Fibroblast of pulmonary artery (primary cell): ENCODE data around the gene MCF2L.
"Not testable (repeated sequence)": the region's sequence is repeated elsewhere in the genome, so short reads cannot be mapped to it uniquely, and the experiment has no call there.

Experiments
- DNase-seq: peaks from one replicate; pipeline ENCODE4 v3.0.0-alpha.2; 2010; ENCODE audit warnings: low read depth
- H3K4me3 ChIP-seq: replicated peaks from 2 replicates; pipeline ENCODE4 v1.5.1; 2011; ENCODE audit warnings: low read depth, mild to moderate bottlenecking, control low read depth, low read length, moderate library complexity
- TF ChIP-seq, protein P1 (sequence below): IDR thresholded peaks from 2 replicates; pipeline ENCODE4 v1.5.1; 2011; ENCODE audit warnings: mild to moderate bottlenecking, control low read depth, low read length, inconsistent platforms; ENCODE audit errors: missing control alignments

Gene MCF2L

DNA sequence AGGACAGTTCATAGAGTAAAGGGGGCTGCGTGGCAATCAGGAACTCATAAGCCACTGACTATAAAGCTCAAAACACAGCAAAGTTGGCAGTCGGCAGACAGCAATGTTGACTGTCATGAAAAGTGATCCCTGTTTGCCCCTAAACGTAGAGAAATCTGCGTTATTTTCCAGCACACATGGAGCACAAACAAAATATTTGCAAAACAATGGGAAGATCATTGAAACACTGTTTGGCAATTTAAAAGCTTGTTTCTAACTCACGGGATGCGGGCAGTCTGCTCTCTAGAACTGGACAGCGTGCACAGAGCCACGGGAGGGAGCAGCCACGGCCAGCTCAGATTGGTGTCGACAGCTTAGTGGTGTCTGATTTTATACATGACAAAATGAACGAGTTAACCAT, 130.1 kb downstream of the MCF2L start:
- DNase-seq = no peak
- TF ChIP-seq, protein P1, sequence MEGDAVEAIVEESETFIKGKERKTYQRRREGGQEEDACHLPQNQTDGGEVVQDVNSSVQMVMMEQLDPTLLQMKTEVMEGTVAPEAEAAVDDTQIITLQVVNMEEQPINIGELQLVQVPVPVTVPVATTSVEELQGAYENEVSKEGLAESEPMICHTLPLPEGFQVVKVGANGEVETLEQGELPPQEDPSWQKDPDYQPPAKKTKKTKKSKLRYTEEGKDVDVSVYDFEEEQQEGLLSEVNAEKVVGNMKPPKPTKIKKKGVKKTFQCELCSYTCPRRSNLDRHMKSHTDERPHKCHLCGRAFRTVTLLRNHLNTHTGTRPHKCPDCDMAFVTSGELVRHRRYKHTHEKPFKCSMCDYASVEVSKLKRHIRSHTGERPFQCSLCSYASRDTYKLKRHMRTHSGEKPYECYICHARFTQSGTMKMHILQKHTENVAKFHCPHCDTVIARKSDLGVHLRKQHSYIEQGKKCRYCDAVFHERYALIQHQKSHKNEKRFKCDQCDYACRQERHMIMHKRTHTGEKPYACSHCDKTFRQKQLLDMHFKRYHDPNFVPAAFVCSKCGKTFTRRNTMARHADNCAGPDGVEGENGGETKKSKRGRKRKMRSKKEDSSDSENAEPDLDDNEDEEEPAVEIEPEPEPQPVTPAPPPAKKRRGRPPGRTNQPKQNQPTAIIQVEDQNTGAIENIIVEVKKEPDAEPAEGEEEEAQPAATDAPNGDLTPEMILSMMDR = no peak
- H3K4me3 ChIP-seq = no peak overlapping the region

DNA sequence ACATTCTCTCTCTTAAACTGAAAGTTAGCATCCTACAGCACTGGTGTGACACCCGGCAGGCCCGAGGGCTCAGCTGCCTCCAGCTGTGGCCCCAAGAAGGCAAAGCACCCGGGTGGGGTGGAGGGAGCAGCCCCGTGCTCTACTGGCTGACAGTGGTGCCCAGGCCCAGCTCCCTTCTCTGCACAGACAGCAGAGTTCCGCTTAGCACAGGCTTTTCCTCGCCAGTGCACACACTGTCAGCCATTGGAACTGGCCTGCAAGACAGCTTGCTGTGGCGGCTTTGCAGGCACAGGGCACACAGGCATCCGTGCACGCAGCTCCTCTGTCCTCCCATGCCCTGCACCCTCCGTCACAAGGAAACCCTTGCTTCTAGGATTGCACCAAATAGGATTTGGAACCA, 133.3 kb downstream of the MCF2L start:
- not testable (repeated sequence) for DNase-seq, H3K4me3 ChIP-seq

DNA sequence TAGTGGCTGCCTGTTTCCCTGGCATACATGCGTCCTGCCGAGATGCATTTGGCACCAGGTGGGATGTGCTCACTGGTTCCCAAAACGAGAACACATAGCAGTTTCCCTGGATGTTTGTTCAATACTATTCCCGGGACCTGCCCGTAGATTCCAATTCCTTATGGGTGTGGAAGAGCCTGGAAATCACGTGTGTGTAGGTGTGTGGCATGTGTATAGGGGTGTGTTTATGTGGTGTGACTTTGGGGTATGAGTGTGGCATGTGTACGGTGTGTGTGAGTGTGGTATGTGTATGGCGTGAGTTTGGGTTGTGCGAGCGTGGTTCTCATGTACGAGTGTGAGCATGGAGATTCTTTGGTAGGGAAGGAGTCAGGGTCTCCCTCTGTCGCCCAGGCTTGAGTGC, 133.7 kb downstream of the MCF2L start:
- TF ChIP-seq, protein P1 = no peak
- no peak for DNase-seq
- H3K4me3 ChIP-seq = no peak overlapping the region

DNA sequence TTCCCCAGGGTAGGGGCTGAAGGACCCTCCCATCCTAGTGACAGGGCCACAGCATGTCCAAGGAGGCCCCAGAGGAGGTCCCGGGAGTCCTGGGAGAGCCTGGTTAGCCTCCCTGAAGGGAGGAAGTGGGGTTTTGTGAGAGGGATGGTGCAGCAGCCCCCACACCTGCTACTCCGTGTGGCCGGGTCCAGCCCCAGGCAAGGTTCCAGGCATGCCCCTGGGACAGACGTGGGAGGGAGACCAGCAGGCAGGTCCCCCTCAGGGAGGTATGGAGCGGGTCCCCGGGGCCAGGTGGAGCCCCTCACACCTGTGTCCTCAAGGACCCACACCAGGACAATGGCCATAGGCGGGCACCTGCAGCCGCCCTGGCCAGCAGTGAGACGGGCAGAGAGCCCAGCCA, 134.6 kb downstream of the MCF2L start:
- no peak for DNase-seq
- TF ChIP-seq, protein P1 = no peak
- H3K4me3 ChIP-seq = no peak overlapping the region

DNA sequence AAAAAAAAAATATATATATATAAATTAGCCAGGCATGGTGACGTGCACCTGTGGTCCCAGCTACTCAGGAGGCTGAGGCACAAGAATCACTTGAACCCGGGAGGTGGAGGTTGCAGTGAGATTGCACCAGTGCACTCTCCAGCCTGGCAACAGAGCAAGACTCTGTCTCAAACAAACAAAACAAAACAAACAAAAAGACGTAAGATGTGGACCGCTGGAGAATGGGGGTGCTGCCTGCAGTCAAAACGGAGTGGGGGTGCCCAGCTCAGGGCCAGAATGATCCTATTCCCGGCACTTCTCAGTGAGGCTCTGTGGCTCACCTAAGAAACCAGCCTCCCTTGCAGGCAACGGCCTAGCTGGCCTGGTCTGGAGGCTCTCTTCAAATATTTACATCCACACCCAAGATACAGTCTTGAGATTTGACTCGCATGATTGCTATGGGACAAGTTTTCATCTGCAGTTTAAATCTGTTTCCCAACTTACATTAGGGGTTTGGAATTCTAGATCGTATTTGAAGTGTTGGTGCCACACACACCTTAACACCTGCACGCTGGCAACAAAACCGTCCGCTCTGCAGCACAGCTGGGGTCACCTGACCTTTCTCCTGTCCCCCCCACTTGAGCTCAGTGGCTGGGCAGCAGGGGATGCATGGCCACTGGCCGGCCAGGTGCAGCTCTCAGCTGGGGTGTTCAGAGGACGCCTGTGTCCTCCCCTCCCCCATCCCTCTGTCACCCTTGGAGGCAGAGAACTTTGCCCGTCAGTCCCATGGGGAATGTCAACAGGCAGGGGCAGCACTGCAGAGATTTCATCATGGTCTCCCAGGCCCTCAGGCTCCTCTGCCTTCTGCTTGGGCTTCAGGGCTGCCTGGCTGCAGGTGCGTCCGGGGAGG, 136.3 kb downstream of the MCF2L start, which contains the start of gene F7:
F7 (plus strand) TSS at position 760 of the 889 bp plus-strand sequence; CDS start at position 811, 51 bp downstream.
- TF ChIP-seq, protein P1 = no peak
- no peak for DNase-seq
- H3K4me3 ChIP-seq = no peak within 1 kb of the TSS

DNA sequence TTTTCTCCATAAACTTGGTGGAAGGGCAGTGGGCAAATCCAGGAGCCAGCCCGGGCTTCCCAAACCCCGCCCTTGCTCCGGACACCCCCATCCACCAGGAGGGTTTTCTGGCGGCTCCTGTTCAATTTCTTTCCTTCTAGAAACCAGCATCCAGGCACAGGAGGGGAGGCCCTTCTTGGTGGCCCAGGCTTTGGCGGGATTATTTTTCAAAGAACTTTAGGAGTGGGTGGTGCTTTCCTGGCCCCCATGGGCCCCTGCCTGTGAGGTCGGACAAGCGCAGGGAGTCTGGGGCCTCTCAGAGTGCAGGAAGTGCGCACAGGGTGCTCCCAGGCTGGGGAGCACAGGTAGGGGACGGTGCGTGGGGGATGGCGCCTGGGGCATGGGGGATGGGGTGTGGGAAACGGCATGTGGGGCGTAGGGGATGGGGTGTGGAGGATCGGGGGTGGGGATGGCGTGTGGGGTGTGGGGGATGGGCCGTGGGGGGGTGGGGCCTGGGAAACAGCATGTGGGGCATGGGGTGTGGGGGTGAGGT, 137.0 kb downstream of the MCF2L start:
- TF ChIP-seq, protein P1 = no peak
- H3K4me3 ChIP-seq = no peak overlapping the region
- DNase-seq = no peak

DNA sequence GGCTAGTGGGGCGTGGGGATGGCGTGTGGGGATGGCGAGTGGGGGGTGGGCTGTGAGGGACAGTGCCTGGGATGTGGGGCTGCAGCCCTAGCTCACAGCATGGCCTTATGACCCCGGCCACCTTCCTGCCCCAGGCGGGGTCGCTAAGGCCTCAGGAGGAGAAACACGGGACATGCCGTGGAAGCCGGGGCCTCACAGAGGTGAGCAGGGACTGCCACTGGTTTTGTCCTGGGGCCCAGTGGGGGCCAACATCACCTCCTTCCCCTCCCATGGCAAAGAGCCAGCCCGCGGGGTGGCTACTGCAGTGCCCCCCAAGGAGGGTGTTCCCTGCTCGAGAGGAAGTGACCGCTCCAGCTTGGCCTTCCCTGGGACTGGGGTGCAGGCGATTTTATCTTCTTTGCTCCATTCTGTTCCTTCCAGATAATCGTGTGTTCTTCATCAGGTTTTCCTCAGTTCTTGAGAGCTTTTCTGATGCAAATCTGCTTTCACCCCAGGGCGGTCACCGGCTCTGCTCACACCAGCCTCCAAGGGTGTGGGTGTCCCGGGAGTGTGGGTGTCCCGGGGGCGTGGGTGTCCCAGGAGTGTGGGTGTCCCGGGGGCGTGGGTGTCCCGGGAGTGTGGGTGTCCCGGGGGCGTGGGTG, 137.8 kb downstream of the MCF2L start:
- TF ChIP-seq, protein P1 = no peak
- no peak for DNase-seq
- H3K4me3 ChIP-seq = no peak overlapping the region

DNA sequence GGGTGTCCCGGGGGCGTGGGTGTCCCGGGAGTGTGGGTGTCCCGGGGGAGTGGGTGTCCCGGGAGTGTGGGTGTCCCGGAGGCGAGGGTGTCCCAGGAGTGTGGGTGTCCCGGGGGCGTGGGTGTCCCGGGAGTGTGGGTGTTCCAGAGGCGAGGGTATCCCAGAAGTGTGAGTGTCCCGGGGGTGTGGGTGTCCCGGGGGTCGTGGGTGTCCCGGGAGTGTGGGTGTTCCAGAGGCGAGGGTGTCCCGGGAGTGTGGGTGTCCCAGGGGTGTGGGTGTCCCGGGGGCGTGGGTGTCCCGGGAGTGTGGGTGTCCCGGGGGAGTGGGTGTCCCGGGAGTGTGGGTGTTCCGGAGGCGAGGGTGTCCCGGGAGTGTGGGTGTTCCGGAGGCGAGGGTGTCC, 139.5 kb downstream of the MCF2L start:
- not testable (repeated sequence) for DNase-seq, H3K4me3 ChIP-seq
